Measurements from ENCODE around the gene LMTK2. TPM values are rescaled to one million over a fixed set of nuclear protein-coding genes. Genes with fewer than 3 reads are reported as not detected.

Gene LMTK2
- total RNA-seq, 1 experiment from 2014 or later: 17.8 TPM

DNA sequence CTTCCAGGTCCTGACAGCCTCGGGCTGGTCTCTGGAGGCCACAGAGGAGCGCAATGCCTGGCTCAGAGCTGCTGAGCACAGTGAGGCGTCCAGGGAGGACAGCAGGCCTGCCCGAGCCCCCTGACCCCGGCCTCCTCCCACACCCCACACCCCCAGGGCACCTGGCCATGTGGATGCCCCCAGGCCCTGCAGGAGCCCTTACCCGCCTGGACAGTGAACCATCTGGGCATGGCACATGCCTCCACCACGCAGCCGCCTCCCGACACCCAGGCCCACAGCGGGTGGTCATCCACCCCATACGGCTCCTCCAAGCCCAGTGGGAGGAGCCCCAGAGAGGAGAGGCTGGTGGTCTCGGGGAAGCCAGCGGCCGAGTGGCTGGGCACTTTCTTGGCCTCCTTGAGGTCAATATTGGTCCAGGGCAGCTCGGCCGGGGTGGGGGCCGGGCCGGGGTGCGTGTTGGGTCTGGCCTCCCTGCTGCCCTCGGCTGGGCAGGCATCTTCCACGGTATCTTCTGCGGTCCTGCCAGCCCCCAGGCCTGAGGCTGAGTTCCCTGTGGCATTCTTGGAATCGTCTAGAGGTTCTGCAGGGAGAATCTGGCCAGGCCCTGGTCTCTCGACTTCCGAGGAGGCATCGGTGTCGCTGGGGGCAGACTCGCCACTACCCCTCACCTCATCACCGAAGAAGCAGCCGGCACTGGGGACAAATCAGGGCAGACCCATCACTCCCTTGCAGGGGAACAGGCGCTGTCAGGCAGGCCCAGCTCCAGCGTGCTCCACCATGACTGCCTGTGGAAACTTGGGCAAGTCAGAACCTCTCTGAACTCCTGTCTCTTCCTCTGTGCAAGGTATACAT is 126.8 kb downstream of the LMTK2 start:
- Histone ChIP-seq H3K9me3 (ENCODE audit: control insufficient read depth in 1 of 2, insufficient read depth in 1 of 2, low read depth in 1 of 2, low read length in 2 of 2) (no peaks in the 10 kb centered on the region), H2AFZ (ENCODE audit: low read depth, low read length, poor library complexity, severe bottlenecking) (no peak overlapping the region), H3K4me2 (ENCODE audit: low read length) (no peak overlapping the region), H3K4me1 (ENCODE audit: control insufficient read depth in 1 of 2, insufficient read depth in 2 of 2, low read length in 2 of 2) (no peaks in the 10 kb centered on the region), H3K36me3 (ENCODE audit: control insufficient read depth in 1 of 2, insufficient read depth in 2 of 2, low read length in 2 of 2) (no peaks in the 10 kb centered on the region), H3K27ac (ENCODE audit: low read depth, low read length) (no peak overlapping the region), H3K9me2 (ENCODE audit: insufficient read depth) (no peaks in the 10 kb centered on the region), H3K9ac (ENCODE audit: low read length) (no peak overlapping the region), H4K20me1 (ENCODE audit: insufficient read depth) (no peaks in the 10 kb centered on the region), H3K4me3 (replicated peaks in 1 of 2; ENCODE audit: low read depth in 1 of 2, low read length in 2 of 2) (no peak overlapping the region), H3K27me3 (ENCODE audit: insufficient read depth, low read length) (no peaks in the 10 kb centered on the region), H3K79me2 (ENCODE audit: insufficient read depth, low read length) (no peaks in the 10 kb centered on the region)
- ATAC-seq (no peak), DNase-seq (ENCODE audit: low read depth, low spot score) (no peak)
- intact Hi-C loops (cut with micrococcal nuclease): no loop called here
- TF ChIP-seq EGR1 (IDR thresholded peaks at IDR 0.05; ENCODE audit: low read depth) (no peak), ZFX (IDR thresholded peaks at IDR 0.05) (no peak), ELF1 (IDR thresholded peaks at IDR 0.05; ENCODE audit: borderline replicate concordance, low read depth) (no peak), YY1 (IDR thresholded peaks at IDR 0.05; ENCODE audit: extremely low read depth, insufficient replicate concordance, low read depth, low read length) (no peak), SP1 (IDR thresholded peaks at IDR 0.05; ENCODE audit: low read depth) (no peak), CBX3 (IDR thresholded peaks at IDR 0.05; ENCODE audit: low read depth) (no peak)
- ChIA-PET POLR2A (no interaction called here), CTCF (no interaction called here), RAD21 (ENCODE audit: low non-redundant PET in 1 of 2, low total read pairs in 2 of 2, uncharacterized antibody in 2 of 2, unreplicated experiment in 2 of 2) (no interaction called here)
- BruUV-seq (replicated peaks): no TSS peak

DNA sequence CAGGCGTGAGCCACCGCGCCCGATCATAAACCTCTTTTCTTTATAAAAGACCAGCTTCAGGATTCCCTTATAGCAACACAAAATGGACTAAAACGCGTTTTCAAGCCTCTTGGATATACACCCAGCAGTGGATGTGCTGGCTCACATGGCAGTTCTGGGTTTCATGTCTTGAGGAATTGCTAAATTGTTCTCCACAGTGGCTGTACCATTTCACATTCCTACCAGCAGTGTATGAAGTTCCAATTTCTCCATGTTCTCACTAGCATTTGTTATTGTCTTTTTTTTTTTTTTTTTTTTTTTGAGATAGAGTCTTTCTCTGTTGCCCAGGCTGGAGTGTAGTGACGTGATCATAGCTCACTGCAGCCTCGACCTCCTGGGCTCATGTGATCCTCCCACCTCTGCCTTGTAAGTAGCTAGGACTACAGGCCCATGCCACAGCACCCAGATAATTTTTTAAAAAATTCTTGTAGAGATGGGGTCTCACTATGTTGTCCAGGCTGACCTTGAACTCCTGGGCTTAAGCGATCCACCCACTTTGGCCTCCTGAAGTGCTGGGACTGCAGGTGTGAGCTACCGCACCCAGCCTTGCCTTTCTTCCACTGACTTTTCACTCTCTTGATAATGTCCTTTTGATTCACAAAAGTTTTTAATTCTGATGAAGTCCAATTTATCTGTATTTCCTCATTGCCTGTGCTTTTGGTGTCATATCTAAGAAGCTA is 127.9 kb downstream of the LMTK2 start:
- BruUV-seq (replicated peaks): no TSS peak
- CTCF ChIA-PET: no interaction called here

More for the DNA sequence above, 127.9 kb downstream of the LMTK2 start:
- RAD21 ChIA-PET (ENCODE audit: low non-redundant PET in 1 of 2, low total read pairs in 2 of 2, uncharacterized antibody in 2 of 2, unreplicated experiment in 2 of 2): no interaction called here
- Histone ChIP-seq H3K36me3 (ENCODE audit: control insufficient read depth in 1 of 2, insufficient read depth in 2 of 2, low read length in 2 of 2) (no peaks in the 10 kb centered on the region; a peak in 1 of 4 replicates), H3K4me2 (ENCODE audit: low read length) (no peak overlapping the region), H2AFZ (ENCODE audit: low read depth, low read length, poor library complexity, severe bottlenecking) (no peak overlapping the region), H3K27me3 (ENCODE audit: insufficient read depth, low read length) (no peaks in the 10 kb centered on the region), H3K9me2 (ENCODE audit: insufficient read depth) (no peaks in the 10 kb centered on the region), H3K4me3 (replicated peaks in 1 of 2; ENCODE audit: low read depth in 1 of 2, low read length in 2 of 2) (no peak overlapping the region), H3K9ac (ENCODE audit: low read length) (no peak overlapping the region), H3K9me3 (ENCODE audit: control insufficient read depth in 1 of 2, insufficient read depth in 1 of 2, low read depth in 1 of 2, low read length in 2 of 2) (no peaks in the 10 kb centered on the region), H4K20me1 (ENCODE audit: insufficient read depth) (no peaks in the 10 kb centered on the region), H3K27ac (ENCODE audit: low read depth, low read length) (no peak overlapping the region), H3K4me1 (ENCODE audit: control insufficient read depth in 1 of 2, insufficient read depth in 2 of 2, low read length in 2 of 2) (no peaks in the 10 kb centered on the region), H3K79me2 (ENCODE audit: insufficient read depth, low read length) (no peaks in the 10 kb centered on the region)
- intact Hi-C loops (cut with micrococcal nuclease): no loop called here
- no peak for DNase-seq (ENCODE audit: low read depth, low spot score)
- POLR2A ChIA-PET: no interaction called here
- ATAC-seq: no peak
- TF ChIP-seq, protein P1, sequence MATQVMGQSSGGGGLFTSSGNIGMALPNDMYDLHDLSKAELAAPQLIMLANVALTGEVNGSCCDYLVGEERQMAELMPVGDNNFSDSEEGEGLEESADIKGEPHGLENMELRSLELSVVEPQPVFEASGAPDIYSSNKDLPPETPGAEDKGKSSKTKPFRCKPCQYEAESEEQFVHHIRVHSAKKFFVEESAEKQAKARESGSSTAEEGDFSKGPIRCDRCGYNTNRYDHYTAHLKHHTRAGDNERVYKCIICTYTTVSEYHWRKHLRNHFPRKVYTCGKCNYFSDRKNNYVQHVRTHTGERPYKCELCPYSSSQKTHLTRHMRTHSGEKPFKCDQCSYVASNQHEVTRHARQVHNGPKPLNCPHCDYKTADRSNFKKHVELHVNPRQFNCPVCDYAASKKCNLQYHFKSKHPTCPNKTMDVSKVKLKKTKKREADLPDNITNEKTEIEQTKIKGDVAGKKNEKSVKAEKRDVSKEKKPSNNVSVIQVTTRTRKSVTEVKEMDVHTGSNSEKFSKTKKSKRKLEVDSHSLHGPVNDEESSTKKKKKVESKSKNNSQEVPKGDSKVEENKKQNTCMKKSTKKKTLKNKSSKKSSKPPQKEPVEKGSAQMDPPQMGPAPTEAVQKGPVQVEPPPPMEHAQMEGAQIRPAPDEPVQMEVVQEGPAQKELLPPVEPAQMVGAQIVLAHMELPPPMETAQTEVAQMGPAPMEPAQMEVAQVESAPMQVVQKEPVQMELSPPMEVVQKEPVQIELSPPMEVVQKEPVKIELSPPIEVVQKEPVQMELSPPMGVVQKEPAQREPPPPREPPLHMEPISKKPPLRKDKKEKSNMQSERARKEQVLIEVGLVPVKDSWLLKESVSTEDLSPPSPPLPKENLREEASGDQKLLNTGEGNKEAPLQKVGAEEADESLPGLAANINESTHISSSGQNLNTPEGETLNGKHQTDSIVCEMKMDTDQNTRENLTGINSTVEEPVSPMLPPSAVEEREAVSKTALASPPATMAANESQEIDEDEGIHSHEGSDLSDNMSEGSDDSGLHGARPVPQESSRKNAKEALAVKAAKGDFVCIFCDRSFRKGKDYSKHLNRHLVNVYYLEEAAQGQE (IDR thresholded peaks at IDR 0.05; ENCODE audit: low read depth): no peak
- no peak for TF ChIP-seq SP1 (IDR thresholded peaks at IDR 0.05; ENCODE audit: low read depth)
- no peak for TF ChIP-seq POLR2A (IDR thresholded peaks at IDR 0.05; ENCODE audit: borderline replicate concordance, extremely low read depth, insufficient read depth, insufficient read length)
- TF ChIP-seq ELF1 (IDR thresholded peaks at IDR 0.05; ENCODE audit: borderline replicate concordance, low read depth): no peak
- no peak for TF ChIP-seq TCF7L2 (IDR thresholded peaks at IDR 0.05; ENCODE audit: borderline replicate concordance, extremely low read depth, insufficient read depth, insufficient read length)
- no peak for TF ChIP-seq JUND (IDR thresholded peaks at IDR 0.05)
- no peak for TF ChIP-seq SRF (IDR thresholded peaks at IDR 0.05; ENCODE audit: low read depth)
- TF ChIP-seq EZH2 (IDR thresholded peaks at IDR 0.05): no peak

All from HCT116 (cell line).